A673 (cell line): ENCODE data around the gene CARTPT. TPM values are rescaled to one million over a fixed set of nuclear protein-coding genes. Genes with fewer than 3 reads are reported as not detected.

Experiments
- BruUV-seq: library from RNA; stranded (reverse); fragments of 400-500 nt; replicated peaks from 2 replicates; lab custom pipeline; 2021; lab: Mats Ljungman, UMichigan
- CTCF ChIA-PET: fragments of 300-600 bp; sonication (Branson Sonifier 250); formaldehyde crosslinking; loops from one replicate; lab custom pipeline; 2022; ENCODE audit warnings: antibody characterized with exemption; lab: Charles Lee
- POLR2A ChIA-PET: fragments of 300-600 bp; sonication (Branson Sonifier 250); formaldehyde crosslinking; loops from one replicate; lab custom pipeline; 2022; ENCODE audit warnings: antibody characterized with exemption; ENCODE audit not compliant: low non-redundant PET; lab: Charles Lee
- DNase-seq: peaks from one replicate; pipeline ENCODE4 v3.0.0-alpha.2; 2015; ENCODE audit warnings: low spot score
- H3K27ac ChIP-seq: fragments of 200-600 bp; sonication (generic); 2 replicates; pipeline ENCODE4 v1.5.1; 2016; ENCODE audit warnings: mixed run types, low read depth, mild to moderate bottlenecking, mixed read lengths, antibody characterized with exemption, low read length; ENCODE audit not compliant: poor library complexity, severe bottlenecking
- H3K27me3 ChIP-seq: fragments of 200-600 bp; sonication (generic); replicated peaks from 2 replicates; pipeline ENCODE4 v1.6.1; 2017; ENCODE audit warnings: mixed run types, low read depth, mild to moderate bottlenecking, mixed read lengths, antibody characterized with exemption, low read length; ENCODE audit not compliant: insufficient read depth, poor library complexity
- H3K36me3 ChIP-seq: fragments of 200-600 bp; sonication (generic); 2 replicates; pipeline ENCODE4 v1.6.1; 2016; ENCODE audit warnings: mixed run types, mild to moderate bottlenecking, mixed read lengths, antibody characterized with exemption, low read length; ENCODE audit not compliant: insufficient read depth, poor library complexity, severe bottlenecking
- H3K4me1 ChIP-seq: fragments of 200-600 bp; sonication (generic); 2 replicates; pipeline ENCODE4 v1.6.1; 2017; ENCODE audit warnings: mixed run types, mild to moderate bottlenecking, mixed read lengths, antibody characterized with exemption, low read length; ENCODE audit not compliant: insufficient read depth, poor library complexity, severe bottlenecking
- H3K4me3 ChIP-seq: fragments of 200-600 bp; sonication (generic); 2 replicates; pipeline ENCODE4 v1.5.1; 2016; ENCODE audit warnings: low read depth, mixed run types, mild to moderate bottlenecking, mixed read lengths, low read length; ENCODE audit not compliant: poor library complexity, severe bottlenecking
- H3K9me3 ChIP-seq: fragments of 200-600 bp; sonication (generic); 2 replicates; pipeline ENCODE4 v1.6.1; 2016; ENCODE audit warnings: mixed run types, low read depth, mild to moderate bottlenecking, mixed read lengths, antibody characterized with exemption, low read length; ENCODE audit not compliant: poor library complexity, severe bottlenecking
- CTCF ChIP-seq: fragments of 300-800, 200-600 bp; sonication (generic); conservative IDR thresholded peaks from 2 replicates; pipeline ENCODE4 v1.5.1; 2017; ENCODE audit warnings: low read depth, mild to moderate bottlenecking, antibody characterized with exemption, low read length, moderate library complexity, mixed read lengths
- EZH2 ChIP-seq: fragments of 200-600 bp; sonication (generic); IDR thresholded peaks from 2 replicates; pipeline ENCODE4 v1.6.1; 2017; ENCODE audit warnings: borderline replicate concordance, low read depth, mild to moderate bottlenecking, mixed read lengths, antibody characterized with exemption, low read length; ENCODE audit not compliant: poor library complexity, severe bottlenecking
- intact Hi-C: fragments of 100-400 bp; cut with micrococcal nuclease; formaldehyde crosslinking; loops from one replicate; pipeline ENCODE4 v1.10.0; 2022; ENCODE audit not compliant: unreplicated experiment
- total RNA-seq: library from RNA; stranded (reverse); gene quantifications from 2 replicates; pipeline ENCODE4 v1.2.3, GENCODE V29; 2021

CARTPT gene
- total RNA-seq, 1 experiment from 2014 or later: not detected

- POLR2A ChIA-PET: no interaction called here
- no peaks in the 10 kb centered on the region for H3K27me3 ChIP-seq
- no peaks in the 10 kb centered on the region for H3K36me3 ChIP-seq
- TF ChIP-seq CTCF (no peak), EZH2 (no peak)
- no peak overlapping the region for H3K4me3 ChIP-seq
- no peaks in the 10 kb centered on the region for H3K4me1 ChIP-seq
- BruUV-seq: no TSS peak
- no peak overlapping the region for H3K27ac ChIP-seq
- DNase-seq: no peak
- H3K9me3 ChIP-seq: no peaks in the 10 kb centered on the region
- intact Hi-C loops: loop anchor here (10.0 kb wide), 2 partner anchors 177 to 277 kb away; no protein-coding TSS in a partner anchor
- CTCF ChIA-PET: no interaction called here
Observed at GRCh38 chr5:71751422-71751821, 32.3 kb downstream of the CARTPT start.

GRCh38 chr5:71752441-71753190, 33.5 kb downstream of the CARTPT start:
- no TSS peak for BruUV-seq
- POLR2A ChIA-PET: no interaction called here

More at GRCh38 chr5:71752441-71753190, 33.5 kb downstream of the CARTPT start:
- TF ChIP-seq EZH2: no peak
- no peak for TF ChIP-seq CTCF
- CTCF ChIA-PET: no interaction called here
- Histone ChIP-seq H3K4me1 (no peaks in the 10 kb centered on the region), H3K9me3 (no peaks in the 10 kb centered on the region), H3K4me3 (no peak overlapping the region), H3K27ac (no peak overlapping the region), H3K36me3 (no peaks in the 10 kb centered on the region), H3K27me3 (no peaks in the 10 kb centered on the region)
- no peak for DNase-seq
- intact Hi-C loops: loop anchor here (10.0 kb wide), 2 partner anchors 178 to 278 kb away; no protein-coding TSS in a partner anchor
